IPS-11a (cell line): ENCODE measurements around the gene CACNA1A.
"Not testable (repeated sequence)": the region's sequence is repeated elsewhere in the genome, so short reads cannot be mapped to it uniquely, and the experiment has no call there.

ENCODE experiments used
- H3K4me3 ChIP-seq: one replicate; pipeline ENCODE4 v1.5.1; 2013; ENCODE audit warnings: low read depth, low read length, control low read depth

The CACNA1A gene

DNA sequence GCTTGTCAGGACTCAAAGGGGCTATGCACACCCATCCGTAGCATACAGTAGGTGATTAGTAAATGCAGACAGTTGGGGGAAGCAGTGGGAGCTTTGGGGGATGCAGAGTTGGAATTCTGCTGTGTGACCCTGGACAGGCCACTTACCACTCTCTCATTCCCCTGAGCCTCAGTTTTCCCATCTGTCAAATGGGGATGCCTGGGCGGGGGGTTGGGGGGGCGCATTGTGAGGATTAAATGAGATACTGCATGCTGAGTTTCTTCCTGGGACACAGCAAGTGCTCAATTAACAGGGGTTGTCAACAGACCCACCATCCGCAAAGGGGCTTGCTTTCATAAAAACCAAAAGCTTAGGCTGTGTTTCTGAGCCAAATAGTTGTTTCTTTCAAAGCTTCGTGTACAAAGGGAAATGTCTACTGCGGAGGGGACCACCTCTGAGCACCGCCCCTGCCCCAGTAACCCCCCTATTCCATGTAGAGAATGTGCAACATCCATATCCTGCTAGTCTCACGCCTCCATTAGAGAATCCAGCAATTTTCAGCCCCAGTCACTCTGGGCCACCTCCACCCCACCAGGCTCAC is 223.7 kb downstream of the CACNA1A start:
- no peak overlapping the region for H3K4me3 ChIP-seq

GRCh38 chr19:13281567-13282291 is 224.6 kb downstream of the CACNA1A start:
- no peak overlapping the region for H3K4me3 ChIP-seq

DNA sequence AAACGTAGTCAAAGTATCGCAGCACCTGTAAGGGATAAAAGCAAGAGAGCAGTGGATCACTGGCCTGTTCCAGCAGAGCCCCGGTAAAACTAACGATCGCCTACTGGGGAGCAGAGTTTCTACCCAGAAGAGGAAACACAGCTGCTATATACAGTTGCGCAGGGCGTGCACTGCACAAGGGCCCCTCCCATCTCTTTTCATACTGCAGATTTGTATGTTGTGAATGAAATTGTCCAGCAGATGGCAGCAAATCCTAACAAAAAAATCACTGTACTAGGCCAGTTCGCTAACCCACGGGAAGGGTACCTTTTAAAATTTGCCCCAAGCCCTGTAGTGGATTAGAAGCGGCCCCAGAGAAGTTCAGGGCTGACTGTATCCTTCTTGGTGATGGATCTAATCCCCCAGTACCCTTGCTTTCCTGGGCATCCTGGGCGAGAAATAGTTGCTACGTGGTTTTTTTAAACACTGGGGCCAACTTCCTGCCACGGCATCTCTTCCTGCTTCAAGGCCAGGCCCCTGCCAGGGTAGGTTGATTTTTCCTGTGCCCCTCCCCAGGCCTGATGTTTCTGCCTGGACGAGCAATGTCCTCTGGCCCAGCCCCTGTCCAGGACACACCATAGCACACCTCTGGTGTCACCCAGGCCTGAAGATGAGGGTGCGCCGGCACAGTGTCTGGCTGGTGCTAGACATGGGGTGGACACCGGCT is 229.0 kb downstream of the CACNA1A start:
- no peak overlapping the region for H3K4me3 ChIP-seq

GRCh38 chr19:13275016-13275722 is 231.1 kb downstream of the CACNA1A start:
- no peak overlapping the region for H3K4me3 ChIP-seq

DNA sequence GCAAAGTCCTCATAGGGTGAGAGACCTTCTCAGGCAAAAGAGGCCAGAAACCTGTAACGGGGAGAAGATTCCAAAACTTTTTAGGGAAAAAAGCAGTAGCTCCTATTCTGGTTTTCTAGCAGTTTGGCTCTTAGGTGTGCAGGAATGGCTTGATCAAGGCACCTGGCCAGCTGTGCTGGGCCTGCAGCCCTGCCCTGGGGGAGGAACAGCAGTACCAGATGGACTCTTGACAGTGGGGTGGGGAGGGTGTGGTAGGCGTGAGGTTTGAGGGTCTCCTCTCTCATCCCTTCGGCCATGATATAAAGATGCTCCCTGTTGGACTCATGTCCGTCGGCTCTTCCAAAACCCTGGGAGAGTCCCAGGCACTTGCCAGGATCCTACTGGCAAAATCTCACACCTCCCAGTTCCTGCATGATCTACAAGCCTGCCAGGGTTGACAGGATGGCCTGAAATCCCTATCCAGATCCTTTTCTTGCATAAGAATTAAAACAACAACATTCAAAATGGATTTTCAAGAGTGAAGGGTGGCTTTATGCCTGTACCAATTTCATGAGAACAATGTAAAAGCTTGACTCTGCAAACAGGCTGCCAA is 235.7 kb downstream of the CACNA1A start:
- no peak overlapping the region for H3K4me3 ChIP-seq

GRCh38 chr19:13269348-13269747 is 236.9 kb downstream of the CACNA1A start:
- no peak overlapping the region for H3K4me3 ChIP-seq

- H3K4me3 ChIP-seq = no peak overlapping the region
Observed at GRCh38 chr19:13267889-13268288, 238.4 kb downstream of the CACNA1A start.

DNA sequence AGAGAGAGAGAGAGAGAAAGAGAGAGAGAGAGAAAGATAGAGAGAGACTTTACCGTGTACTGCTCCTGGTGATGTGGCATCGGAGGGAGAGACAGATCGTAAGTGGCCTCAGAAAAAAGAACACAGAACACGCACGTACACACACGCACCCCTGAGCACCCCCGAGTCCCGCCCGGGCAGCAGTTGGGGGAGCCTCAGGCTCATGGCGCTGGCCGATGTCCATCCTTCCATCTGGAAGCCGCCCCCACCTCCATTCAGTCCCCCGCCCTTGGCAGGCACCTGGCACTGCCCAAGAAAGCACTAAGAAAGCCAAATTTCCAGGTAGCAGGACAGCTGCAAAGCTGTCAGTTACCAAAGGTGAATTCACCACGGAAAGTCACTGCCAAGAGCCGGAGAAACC is 239.1 kb downstream of the CACNA1A start:
- H3K4me3 ChIP-seq = no peak overlapping the region

DNA sequence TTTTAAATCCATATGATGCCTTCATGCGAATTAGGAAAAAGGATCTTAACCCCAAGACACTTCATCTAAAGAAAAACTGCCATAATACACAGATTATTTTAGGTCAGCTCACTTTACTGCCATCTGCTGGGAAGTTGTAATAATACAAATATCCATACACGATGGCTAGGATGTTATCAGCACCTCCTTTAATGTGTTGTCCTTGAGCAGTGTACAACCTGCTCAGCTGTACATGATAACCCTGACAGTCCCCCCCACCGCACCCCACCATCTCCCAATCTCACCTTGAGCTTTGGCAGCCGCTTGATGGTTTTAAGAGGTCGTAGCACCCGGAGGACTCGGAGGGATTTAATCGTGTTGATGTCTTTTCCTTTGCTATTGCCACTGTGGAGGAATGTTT is 243.8 kb downstream of the CACNA1A start:
- no peak overlapping the region for H3K4me3 ChIP-seq

- no peak overlapping the region for H3K4me3 ChIP-seq
Observed at GRCh38 chr19:13260883-13261653, 245.2 kb downstream of the CACNA1A start.

- no peak overlapping the region for H3K4me3 ChIP-seq
Observed at GRCh38 chr19:13256918-13257317, 249.4 kb downstream of the CACNA1A start.

DNA sequence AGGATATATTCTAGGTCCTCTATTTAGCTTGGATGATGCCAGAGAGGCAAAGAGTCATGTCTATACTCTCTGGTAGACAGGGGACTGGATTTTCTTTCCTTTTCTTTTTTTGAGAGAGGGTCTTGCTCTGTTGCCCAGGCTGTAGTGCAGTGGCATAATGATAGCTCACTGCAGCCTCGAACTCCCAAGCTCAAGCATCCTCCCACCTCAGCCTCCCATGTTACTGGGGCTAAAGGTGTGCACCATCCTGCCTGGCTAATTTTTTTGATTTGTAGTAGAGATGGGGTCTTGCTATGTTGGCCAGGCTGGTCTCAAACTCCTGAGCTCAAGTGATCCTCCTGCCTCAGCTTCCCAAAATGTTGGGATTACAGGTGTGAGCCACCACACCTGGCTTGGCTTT is 249.9 kb downstream of the CACNA1A start:
- not testable (repeated sequence) for H3K4me3 ChIP-seq

- no peak overlapping the region for H3K4me3 ChIP-seq
Observed at GRCh38 chr19:13255719-13256059, 250.6 kb downstream of the CACNA1A start.

DNA sequence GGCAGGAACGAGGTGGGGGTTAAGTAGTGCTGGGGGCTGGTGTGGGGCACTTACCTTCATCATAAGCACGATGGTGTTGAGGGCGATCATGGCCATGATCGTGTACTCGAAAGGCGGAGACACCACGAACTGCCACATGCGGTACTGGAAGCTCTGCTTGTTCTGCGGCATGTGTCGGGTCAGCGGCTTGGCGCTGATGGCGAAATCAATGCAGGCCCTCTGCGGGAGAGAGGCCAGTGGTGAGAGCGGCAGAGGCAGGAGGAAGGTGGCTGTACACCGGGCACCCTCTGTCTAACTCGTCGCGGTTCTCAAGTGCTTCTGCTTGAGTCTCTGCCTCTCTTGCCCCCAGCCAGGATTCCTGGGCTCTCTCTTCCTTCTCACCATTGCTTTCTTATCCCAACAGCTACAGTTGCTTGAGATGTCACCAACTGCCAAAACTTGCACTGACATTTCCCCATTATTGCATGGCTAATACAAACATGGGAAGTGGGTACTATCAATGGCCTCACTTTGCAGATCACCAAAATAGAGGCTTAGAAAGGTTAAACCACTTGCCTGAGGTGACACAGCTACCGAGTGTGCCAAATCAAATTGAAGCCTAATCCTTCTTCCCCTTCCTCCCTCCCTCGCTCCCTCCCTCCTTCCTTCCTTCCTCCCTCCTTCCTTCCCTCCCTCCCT is 251.1 kb downstream of the CACNA1A start:
- H3K4me3 ChIP-seq = no peak overlapping the region

- H3K4me3 ChIP-seq = no peak overlapping the region
Observed at GRCh38 chr19:13252569-13253335, 253.5 kb downstream of the CACNA1A start.

DNA sequence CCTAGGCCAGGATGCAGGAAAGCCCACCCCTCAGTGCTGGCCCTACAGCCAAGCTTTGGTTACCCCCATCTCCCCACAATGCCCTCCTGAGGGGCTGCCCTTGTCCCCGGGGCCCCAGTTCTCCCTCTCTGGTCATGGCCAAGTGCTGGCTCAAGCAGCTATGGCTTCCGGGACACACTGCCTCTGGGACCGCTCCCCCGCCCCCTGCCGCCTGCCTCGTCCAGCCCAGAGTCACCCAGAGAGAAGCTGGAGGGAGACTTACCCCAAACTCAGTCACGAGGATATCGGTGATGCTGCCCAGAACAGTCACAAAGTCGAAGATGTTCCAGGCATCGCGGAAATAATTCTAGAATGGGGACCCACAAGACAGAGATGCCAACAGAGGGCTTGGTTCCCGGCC is 261.4 kb downstream of the CACNA1A start:
- no peak overlapping the region for H3K4me3 ChIP-seq

DNA sequence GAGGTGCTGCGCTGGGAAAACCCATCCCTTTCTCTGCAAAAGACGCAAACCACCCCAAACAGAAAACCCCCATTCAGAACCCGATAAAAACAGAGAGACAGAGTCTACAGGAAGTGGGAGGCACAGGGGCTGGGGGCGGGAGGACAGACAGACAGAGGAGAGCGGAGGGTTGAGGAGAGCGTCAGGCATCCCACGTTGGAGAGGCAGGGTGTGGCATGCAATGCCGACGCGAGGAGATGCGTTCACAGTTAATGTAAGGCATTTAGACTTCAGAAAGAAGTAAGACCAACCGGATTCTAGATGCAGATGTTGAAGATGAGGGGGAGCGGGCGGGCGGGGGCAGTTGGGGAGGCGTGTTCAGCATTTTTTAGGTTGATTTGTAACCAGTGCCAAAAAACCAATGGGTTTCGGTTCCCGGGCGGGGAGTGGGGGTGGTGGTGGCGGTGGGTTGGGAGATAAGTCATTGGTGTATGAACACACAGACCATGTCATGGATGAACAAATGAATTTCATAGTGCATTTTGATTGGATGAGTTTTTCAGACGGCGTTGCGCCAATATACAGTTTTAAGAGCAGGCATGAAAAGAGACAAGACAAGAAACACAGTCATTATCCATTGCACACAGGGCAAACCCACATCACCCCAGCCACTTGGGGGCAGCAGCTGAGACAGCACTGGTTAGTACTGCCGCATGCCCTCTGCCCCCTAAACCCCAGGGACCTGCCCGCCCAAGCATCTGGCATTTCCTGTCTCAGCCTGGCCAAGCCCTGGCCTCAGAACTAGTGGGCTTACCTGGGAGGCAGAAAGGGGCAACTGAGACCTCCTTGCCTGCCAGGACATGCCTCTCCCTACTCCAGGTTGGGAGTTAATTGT is 264.8 kb downstream of the CACNA1A start:
- no peak overlapping the region for H3K4me3 ChIP-seq

DNA sequence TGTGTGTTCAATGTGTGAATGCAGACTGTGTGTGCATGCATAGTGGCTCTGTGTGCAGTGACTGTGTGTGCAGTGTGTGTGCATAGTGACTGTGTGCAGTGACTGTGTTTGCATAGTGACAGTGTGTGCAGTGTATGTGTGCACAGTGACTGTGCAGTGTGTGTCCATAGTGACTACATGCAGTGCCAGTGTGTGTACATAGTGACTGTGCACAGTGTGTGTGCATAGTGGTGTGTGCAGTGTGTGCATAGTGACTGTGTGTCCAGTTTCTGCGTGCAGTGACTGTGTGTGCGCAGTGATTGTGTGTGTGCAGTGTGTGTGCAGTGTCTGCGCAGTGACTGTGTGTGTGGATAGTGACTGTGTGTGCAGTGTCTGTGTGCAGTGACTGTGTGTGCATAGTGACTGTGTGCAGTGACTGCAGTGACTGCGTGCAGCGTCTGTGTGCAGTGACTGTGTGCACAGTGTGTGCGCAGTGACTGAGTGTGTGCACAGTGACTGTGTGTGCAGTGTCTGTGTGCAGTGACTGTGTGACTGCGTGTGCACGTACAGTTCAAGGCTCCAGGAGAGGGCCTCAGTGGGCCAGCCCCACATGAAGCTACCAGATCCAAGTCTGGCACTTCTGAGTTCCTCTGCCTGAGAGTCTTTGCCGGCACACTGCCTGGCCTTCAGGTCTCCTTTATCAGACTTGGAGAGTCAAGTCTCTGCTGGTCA is 265.8 kb downstream of the CACNA1A start:
- H3K4me3 ChIP-seq = no peak overlapping the region
